ENCODE data around the gene POTED.
"Not testable (repeated sequence)": the region's sequence is repeated elsewhere in the genome, so short reads cannot be mapped to it uniquely, and the experiment has no call there.

DNA sequence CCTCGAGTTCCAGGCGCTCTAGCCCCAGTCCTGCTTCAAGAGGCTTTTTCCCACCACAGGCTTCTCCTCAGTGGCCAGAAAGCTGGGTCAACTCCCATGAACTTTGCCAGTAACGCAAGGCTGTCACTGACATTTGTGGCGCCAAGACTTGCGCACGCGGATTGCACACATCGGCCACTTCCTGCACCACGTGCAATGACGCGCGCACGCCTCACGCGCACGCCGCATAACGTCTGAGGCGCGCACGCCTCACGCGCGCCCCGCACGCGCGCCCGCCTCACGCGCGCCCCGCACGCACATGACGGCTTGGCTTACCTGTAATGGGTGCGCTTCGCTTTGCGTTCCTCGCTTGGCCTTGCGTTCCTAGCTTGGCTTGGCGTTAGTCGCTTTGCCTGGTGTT lies at the start of gene POTED:
- TF ChIP-seq POLR2A, CTCF (IDR thresholded peaks at IDR 0.05): not testable (repeated sequence)
